Right kidney (tissue), 1 donor: Measurements from ENCODE around the gene ZMYM5.
"Not testable (repeated sequence)": the region's sequence is repeated elsewhere in the genome, so short reads cannot be mapped to it uniquely, and the experiment has no call there.

Experiments used
- DNase-seq: peaks from one replicate; pipeline ENCODE4 v3.0.0-alpha.2; 2016

Gene ZMYM5

DNA sequence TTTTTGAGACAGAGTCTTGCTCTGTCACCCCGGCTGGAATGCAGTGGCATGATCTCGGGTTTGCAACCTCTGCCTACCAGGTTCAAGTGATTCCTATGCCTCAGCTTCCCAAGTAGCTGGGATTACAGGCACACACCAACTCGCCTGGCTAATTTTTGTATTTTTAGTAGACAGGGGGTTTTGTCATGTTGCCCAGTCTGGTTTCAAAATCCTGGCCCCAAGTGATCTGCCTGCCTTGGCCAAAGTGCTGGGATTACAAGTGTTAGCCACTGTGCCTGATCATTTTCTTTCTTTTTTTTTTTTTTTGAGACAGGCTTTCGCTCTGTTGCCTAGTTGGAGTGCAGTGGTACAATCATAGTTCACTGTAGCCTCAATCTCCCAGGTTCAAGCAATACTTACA lies 28.7 kb downstream of the ZMYM5 start:
- no peak for DNase-seq

- DNase-seq, result no peak
These were observed 40.8 kb downstream of the ZMYM5 start for GRCh38 chr13:19822673-19823072.

DNA sequence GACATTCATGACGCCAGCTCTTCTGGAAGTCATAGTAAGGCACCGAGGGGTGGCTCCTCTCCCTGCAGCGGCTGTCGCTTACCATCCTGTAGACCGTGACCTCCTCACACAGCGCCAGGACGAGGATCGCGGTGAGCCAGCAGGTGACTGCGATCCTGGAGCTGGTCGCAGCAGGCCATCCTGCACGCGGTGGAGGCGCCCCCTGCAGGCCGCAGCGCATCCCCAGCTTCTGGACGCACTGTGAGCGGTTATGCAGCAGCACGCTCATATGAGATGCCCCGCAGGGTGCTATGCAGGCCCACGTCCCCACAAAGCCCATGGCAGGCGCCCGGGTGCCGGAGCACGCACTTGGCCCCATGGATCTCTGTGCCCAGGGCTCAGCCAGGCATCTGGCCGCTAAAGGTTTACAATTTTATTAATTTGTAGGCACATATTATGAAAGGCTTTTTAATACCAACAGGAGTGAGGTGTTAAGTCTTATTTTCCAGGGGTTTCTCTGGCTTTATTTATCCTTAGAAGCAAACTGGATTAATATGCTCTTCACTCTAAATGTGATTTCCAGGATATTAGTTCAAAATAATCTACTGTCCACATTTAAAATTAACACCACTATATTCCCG lies 45.1 kb downstream of the ZMYM5 start:
- peak; percentile 38 for DNase-seq

GRCh38 chr13:19817510-19818158 lies 45.8 kb downstream of the ZMYM5 start:
- DNase-seq, result no peak

DNA sequence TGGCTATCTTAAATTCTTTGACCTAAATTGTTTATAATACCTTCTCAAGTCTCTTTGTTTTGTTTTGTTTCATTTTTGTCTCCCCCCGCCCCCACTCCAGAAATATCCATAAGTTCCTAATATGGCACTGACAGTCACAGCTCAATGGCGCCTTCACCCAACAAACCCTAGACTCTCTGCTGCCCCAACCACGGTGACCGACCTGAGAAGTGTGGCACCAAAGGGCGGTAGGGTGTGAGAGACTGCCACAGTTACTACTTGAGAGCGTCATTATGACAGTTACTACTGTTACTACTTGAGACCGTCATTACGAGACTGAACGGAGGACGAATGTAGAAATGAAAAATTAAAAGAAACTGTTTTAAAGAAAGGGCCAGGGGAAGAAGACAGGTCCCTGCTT lies 46.3 kb downstream of the ZMYM5 start:
- DNase-seq, result no peak

GRCh38 chr13:19815842-19816241 lies 47.6 kb downstream of the ZMYM5 start:
- DNase-seq, result not testable (repeated sequence)

- no peak for DNase-seq
These were observed 52.2 kb downstream of the ZMYM5 start for GRCh38 chr13:19810996-19811881.

DNA sequence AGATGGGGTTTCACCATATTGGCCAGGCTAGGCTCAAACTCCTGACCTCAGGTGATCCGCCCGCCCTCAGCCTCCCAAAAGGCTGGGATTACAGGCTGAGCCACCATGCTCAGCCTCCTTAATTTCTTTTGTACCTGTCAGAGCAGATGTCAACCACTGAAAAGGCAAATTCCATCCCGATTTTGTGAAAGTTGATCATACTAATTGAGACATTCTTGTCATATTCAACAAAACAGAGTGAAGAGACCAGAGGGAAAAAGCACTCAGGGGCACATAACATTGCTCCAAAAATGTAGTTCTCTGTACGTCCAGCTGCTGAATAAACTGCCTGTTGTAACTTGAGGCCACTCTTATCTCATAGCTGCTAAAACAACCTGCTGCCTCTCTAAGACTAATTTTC lies 53.3 kb downstream of the ZMYM5 start:
- no peak for DNase-seq

GRCh38 chr13:19805765-19806164 lies 57.7 kb downstream of the ZMYM5 start:
- no peak for DNase-seq

DNA sequence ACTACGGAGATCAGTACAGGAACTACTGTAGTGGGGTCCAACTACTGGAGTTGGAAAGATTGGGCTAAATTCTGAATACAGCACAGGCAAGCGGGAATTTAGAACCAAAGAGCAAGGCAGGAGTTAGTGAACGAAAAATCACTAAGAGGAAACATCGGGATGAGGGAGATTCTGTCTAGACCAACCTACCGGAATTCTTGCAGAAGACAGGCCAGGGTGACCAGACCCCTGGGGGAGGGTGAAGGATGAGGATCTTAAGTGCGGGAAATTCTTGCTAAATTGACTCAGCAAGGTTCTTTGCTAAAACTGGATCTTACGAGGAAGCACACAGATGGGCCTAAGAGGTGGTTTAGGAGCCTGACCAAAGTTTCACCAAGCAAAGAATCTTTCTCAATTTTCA lies 67.5 kb downstream of the ZMYM5 start:
- DNase-seq, result no peak

GRCh38 chr13:19794631-19795030 lies 68.8 kb downstream of the ZMYM5 start:
- DNase-seq, result no peak

- DNase-seq, result no peak
These were observed 71.4 kb downstream of the ZMYM5 start for GRCh38 chr13:19791953-19792537.

DNA sequence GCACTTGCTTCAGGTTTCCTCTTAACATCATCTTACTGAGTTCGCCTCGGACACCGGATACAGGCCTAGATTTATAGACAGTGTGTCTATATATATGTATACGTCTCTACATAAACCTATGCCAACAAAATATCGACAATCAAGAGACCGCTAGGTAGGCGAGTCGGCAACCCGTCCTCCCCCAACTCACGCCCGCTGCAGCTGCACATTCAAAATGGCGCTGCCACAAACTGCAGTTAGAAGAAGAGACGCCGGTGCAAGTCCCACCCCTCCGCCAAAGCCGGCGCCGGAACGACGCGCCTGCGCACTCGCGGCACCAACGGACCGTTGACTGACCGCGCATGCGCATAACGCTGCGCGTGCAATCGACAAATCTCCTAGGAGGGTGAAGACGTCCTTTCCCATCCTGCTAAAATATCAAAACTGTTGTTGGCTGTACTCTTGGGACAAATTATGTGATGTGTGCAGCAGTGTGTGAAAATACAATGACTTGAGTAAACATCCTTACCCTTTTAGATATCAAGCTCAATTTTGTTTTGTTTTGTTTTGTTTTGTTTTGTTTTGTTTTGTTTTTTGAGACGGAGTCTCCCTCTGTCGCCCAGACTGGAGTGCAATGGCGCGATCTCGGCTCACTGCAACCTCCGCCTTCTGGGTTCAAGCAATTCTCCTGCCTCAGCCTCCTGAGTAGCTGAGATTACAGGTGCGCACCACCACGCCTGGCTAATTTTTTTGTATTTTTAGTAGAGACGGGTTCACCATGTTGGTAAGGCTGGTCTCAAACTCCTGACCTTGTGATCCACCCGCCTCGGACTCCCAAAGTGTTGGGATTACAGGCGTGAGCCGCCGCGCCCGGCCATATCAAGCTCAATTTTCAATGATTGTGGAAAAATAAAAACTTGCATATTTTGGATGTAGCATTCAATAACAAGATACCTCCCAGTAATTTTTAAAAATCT lies 80.4 kb downstream of the ZMYM5 start, which contains the start of gene PSPC1:
TSS of gene PSPC1 (minus strand) at position 219 of the 956 bp plus-strand sequence. CDS start at position 31, 188 bp downstream.
- peak; percentile 93 for DNase-seq

DNA sequence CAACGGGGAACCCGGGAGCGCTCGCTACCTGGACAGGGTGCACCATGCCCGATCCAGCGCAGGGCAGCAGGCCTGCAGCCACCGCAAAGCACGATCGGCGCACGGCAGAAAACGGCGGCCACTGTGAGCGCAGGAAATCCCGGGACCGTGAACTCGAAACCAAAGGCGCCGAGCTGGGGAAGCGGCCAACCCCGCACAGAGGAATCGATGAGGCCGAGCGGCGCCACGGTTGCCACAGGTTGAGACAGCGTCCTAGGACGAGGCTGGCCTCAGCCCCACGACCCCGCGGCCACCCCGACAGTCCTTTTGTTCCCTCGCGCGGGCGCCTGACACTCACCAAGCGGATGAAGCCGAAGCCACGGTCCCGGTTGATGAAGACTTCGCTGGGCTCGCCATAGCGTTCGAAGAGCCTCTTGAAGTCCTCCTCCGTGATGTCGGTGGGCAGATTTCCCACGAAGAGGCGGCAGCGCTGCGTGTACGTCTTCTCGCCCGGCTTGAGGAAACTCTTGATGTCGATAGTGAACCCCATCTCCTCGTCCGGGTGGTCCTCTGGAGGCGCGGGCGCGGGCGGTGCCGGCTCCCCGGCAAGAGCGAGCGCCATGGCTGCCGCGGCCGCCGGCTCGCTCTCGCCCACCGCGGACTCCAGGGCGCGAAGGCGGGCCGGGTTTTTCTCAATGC lies 81.3 kb downstream of the ZMYM5 start:
- DNase-seq, result peak; percentile 95

GRCh38 chr13:19781526-19781925 lies 81.9 kb downstream of the ZMYM5 start:
- no peak for DNase-seq

DNA sequence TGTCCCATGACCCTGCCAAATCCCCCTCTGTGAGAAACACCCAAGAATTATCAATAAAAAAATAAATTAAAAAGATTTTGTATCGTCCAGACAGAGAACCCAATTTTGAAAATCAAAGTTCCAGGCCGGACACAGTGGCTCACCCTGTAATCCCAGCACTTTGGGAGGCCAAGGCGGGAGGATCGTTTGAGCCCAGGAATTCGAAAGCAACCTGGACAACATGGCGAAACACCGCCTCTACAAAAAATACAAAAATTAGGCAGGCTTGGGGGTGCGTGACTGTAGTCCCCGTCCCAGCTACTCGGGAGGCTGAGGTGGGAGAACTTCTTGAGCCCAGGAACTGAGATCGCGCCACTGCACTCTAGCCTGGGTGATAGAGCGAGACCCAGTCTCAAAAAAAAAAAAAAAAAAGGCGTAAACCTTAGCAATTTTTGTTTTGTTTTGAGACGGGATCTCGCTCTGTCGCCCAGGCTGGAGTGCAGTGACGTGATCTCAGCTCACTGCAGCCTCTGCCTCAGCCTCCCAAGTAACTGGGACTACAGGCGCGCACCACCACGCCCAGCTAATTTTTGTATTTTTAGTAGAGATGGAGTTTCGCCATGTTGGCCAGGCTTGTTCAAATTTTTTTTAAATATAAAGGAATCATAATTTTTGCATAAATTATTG lies 82.6 kb downstream of the ZMYM5 start:
- DNase-seq, result not testable (repeated sequence)
